ENCODE results near the gene SH2D4B. TPM values are rescaled to one million over a fixed set of nuclear protein-coding genes. Genes with fewer than 3 reads are reported as not detected.

The SH2D4B gene
- total RNA-seq, 8 experiments from 2014 or later, result 0.14 to 1.1 (median 0.29) TPM

DNA sequence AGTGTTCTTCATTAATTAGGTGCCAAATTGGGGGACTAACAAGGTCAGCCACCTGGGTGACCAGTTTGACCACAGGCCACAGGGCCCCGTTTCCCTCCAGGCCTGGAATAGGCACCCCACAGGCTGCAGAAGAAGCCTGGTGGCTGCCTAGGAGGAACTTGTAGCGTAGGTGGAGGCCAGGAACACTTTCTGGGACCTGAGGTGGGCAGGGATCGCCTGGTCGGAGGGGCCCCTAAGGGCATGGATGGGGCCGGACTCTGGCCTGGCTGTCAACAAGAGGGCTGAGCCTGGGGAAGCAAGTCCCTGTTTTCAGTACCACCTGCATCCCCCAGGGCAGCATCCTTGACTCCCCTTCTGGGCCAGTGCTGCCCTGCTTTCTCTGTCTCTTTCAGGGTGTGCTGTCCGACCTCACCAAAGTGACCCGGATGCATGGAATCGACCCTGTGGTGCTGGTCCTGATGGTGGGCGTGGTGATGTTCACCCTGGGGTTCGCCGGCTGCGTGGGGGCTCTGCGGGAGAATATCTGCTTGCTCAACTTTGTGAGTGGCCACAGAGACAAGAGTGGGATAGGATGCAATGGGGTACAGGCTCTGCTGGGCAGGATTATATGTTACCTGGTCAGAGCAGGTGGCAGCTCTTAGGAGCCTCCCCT, 30.7 kb upstream of the SH2D4B start:
- no peak for ATAC-seq (replicated peaks in 6 of 8)
- WGBS, 10 experiments, result 40 to 100% (median 93%) methylated on average over 1 to 5 of the region's 13 CpGs; no CpG with 5 or more reads in 4 of the 10 experiments
- Histone ChIP-seq H3K27ac (no peak overlapping the region), H3K4me3 (no peak overlapping the region), H3K4me1 (replicated peaks in 1 of 2) (peaks cover 0 to 14% of the 10 kb centered on the region in 2 donors)
- in situ Hi-C loops (cut with MboI; ENCODE audit: low pct_unique_long_range_greater_than_20kb in 2 of 9, low sequenced_read_pairs in 9 of 9, unreplicated experiment in 9 of 9), result loop anchor here in 2 of 9 experiments (10.0 to 25.0 kb wide), 2 partner anchors 52 to 120 kb away; partner anchors contain the start of gene TSPAN14 (in 1 of the 2)

DNA sequence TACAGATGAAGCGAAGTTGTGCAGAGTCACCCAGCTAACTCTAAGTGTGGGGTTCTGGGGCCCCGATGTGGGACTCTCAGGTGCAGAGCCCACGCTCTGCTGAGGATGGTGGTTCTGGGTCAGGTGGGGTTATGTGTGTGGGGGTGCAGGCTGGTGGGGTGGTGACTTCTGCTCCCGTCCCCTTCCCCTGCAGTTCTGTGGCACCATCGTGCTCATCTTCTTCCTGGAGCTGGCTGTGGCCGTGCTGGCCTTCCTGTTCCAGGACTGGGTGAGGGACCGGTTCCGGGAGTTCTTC, 28.6 kb upstream of the SH2D4B start:
- no peak for ATAC-seq (replicated peaks in 6 of 8)
- Histone ChIP-seq H3K27ac (no peak overlapping the region), H3K4me3 (no peak overlapping the region), H3K4me1 (replicated peaks in 1 of 2) (peaks cover 0 to 5% of the 10 kb centered on the region in 2 donors)
- 100% methylated on average over 1 to 2 of the region's 8 CpGs; no CpG with 5 or more reads in 8 of the 10 experiments for WGBS, 10 experiments
- in situ Hi-C loops (cut with MboI; ENCODE audit: low pct_unique_long_range_greater_than_20kb in 2 of 9, low sequenced_read_pairs in 9 of 9, unreplicated experiment in 9 of 9), result loop anchor here in 2 of 9 experiments (10.0 to 25.0 kb wide), 2 partner anchors 54 to 122 kb away; partner anchors contain the start of gene TSPAN14 (in 1 of the 2)

GRCh38 chr10:80509403-80510161, 28.1 kb upstream of the SH2D4B start:
- in situ Hi-C loops (cut with MboI; ENCODE audit: low pct_unique_long_range_greater_than_20kb in 2 of 9, low sequenced_read_pairs in 9 of 9, unreplicated experiment in 9 of 9), result loop anchor here in 2 of 9 experiments (10.0 to 25.0 kb wide), 2 partner anchors 55 to 122 kb away; partner anchors contain the start of gene TSPAN14 (in 1 of the 2)
- peaks cover 0 to 4% of the 10 kb centered on the region in 2 donors for H3K4me1 ChIP-seq (replicated peaks in 1 of 2)
- 89 to 90% methylated on average over 2 to 15 of the region's 18 CpGs; no CpG with 5 or more reads in 8 of the 10 experiments for WGBS, 10 experiments
- peak in 3 of 8 experiments; percentile 37 to 49 (median 40) for ATAC-seq (replicated peaks in 6 of 8)
- no peak overlapping the region for H3K27ac ChIP-seq
- no peak overlapping the region for H3K4me3 ChIP-seq

DNA sequence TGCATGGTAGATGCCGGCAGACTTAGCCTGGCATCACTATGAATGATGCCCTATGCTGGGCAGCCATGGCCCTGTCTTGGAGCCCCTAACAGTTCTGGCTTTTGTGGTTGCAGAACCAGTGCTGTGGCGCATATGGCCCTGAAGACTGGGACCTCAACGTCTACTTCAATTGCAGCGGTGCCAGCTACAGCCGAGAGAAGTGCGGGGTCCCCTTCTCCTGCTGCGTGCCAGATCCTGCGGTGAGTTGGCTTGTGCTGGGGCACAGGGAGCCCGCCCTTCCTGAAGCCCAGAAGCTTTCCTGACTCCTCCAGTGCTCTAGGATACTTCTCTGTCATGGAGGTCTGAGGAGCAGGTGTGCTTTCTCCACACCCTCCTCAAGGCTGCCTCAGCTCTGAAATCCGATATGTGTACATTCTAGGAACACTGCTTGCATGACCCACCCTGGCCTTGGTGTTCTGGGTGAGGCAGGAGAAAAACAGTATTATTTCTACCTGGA, 25.6 kb upstream of the SH2D4B start:
- peak in 1 of 8 experiments; percentile 40 for ATAC-seq (replicated peaks in 6 of 8)
- Histone ChIP-seq H3K27ac (no peak overlapping the region), H3K4me1 (replicated peaks in 1 of 2) (no peaks in the 10 kb centered on the region), H3K4me3 (no peak overlapping the region)
- WGBS, 10 experiments, result 79 to 100% (median 88%) methylated on average over 1 to 5 of the region's 10 CpGs; no CpG with 5 or more reads in 4 of the 10 experiments
- in situ Hi-C loops (cut with MboI; ENCODE audit: low pct_unique_long_range_greater_than_20kb in 2 of 9, low sequenced_read_pairs in 9 of 9, unreplicated experiment in 9 of 9), result loop anchor here in 1 of 9 experiments (25.0 kb wide), 1 partner anchor 125 kb away; no protein-coding TSS in a partner anchor

DNA sequence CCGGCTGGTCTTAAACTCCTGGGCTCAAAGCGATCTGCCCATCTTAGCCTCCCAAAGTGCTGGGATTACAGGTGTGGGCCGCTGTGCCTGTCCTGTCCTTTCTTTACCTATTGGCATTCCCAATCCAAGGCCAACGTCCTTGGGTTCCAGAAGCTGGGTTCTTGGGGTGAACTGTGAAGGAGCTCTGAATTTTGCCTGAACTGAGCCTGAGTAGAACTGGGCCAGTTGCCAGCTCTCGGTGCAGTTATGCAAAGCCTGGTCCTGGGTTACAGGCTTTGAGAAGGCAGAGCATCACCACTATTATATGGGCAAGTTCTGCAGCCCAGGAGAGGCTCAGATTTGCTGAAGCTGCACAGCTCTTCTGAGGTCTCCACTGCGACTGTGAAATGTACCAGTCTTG, 24.6 kb upstream of the SH2D4B start:
- no peaks in the 10 kb centered on the region for H3K4me1 ChIP-seq (replicated peaks in 1 of 2)
- no peak overlapping the region for H3K4me3 ChIP-seq
- H3K27ac ChIP-seq, result no peak overlapping the region
- 69 to 100% (median 88%) methylated on average over 1 to 4 of the region's 6 CpGs; no CpG with 5 or more reads in 5 of the 10 experiments for WGBS, 10 experiments
- in situ Hi-C loops (cut with MboI; ENCODE audit: low pct_unique_long_range_greater_than_20kb in 2 of 9, low sequenced_read_pairs in 9 of 9, unreplicated experiment in 9 of 9), result loop anchor here in 1 of 9 experiments (25.0 kb wide), 1 partner anchor 126 kb away; no protein-coding TSS in a partner anchor
- ATAC-seq (replicated peaks in 6 of 8), result peak in 1 of 8 experiments; percentile 17

DNA sequence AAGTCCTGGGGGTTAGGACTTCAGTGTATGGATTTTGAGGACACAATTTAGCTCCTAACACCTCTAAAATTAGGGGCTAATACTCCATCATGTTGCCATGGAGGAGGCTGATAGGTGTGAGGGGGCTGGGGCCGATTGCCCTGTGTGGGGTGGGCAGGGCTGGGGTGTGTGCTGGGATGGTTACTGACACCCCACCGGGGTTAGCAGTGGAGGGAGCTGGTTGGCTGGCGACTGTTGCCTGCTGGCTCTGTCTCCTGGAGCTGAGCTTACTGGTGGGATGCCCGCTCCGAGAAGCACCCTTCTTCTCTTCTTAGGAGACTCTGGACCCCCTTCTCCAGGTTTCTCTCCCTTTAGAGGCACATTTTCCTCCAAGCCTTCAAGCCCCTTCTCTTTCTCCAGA, 22.2 kb upstream of the SH2D4B start:
- in situ Hi-C loops (cut with MboI; ENCODE audit: low pct_unique_long_range_greater_than_20kb in 2 of 9, low sequenced_read_pairs in 9 of 9, unreplicated experiment in 9 of 9), result loop anchor here in 1 of 9 experiments (25.0 kb wide), 1 partner anchor 128 kb away; no protein-coding TSS in a partner anchor
- Histone ChIP-seq H3K4me3 (no peak overlapping the region), H3K27ac (no peak overlapping the region), H3K4me1 (replicated peaks in 1 of 2) (no peaks in the 10 kb centered on the region)
- ATAC-seq (replicated peaks in 6 of 8), result no peak
- WGBS, 10 experiments, result 80% methylated on average over 1 of the region's 5 CpGs; no CpG with 5 or more reads in 8 of the 10 experiments

DNA sequence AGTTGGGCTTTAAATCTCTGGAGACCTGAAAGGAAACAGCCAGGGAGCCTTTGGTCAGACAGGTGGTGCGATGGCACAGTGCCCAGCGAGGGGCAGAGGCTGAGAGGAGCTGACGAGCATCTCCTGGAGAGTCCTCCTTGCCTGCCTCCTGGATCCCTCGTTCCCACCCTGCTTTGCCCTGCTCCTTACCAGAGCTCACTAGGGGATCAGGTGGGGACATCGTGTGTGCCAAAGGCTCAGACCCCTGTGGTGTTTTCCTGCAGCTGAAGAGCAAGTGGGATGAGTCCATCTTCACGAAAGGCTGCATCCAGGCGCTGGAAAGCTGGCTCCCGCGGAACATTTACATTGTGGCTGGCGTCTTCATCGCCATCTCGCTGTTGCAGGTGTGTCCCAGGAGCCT, 21.8 kb upstream of the SH2D4B start:
- H3K4me1 ChIP-seq (replicated peaks in 1 of 2), result no peaks in the 10 kb centered on the region
- WGBS, 10 experiments, result 88 to 100% (median 96%) methylated on average over 1 to 10 of the region's 12 CpGs; no CpG with 5 or more reads in 4 of the 10 experiments
- no peak overlapping the region for H3K4me3 ChIP-seq
- in situ Hi-C loops (cut with MboI; ENCODE audit: low pct_unique_long_range_greater_than_20kb in 2 of 9, low sequenced_read_pairs in 9 of 9, unreplicated experiment in 9 of 9), result loop anchor here in 1 of 9 experiments (25.0 kb wide), 1 partner anchor 129 kb away; no protein-coding TSS in a partner anchor
- H3K27ac ChIP-seq, result no peak overlapping the region
- no peak for ATAC-seq (replicated peaks in 6 of 8)

DNA sequence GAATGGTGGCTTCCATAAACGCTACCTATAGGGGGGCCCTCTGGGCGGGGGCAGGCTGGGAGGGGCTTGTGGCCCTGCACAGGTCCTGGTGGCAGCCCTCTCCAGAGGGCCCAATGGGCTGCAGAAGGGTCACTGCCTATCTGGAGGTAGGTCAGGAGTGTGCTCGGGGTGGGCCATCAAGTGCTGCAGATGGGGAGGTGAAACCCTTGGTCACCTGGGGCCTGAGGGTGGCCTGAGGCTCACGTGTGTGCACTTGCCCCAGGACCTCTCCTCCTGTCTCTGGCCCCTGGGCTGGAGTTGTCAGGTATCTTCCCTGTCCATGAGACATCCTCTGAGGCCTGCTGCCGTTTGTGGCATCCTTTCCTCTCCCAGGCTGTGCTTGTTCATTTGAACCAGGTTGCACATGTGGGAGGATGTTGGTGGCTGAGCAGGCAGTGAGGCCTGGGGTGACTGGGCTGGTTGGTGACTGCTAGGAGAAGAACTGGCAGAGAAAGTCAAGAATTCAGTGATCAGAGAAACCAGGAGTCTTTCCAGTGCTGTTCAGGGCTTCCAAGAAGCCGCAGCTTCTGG, 21.1 kb upstream of the SH2D4B start:
- ATAC-seq (replicated peaks in 6 of 8), result no peak
- H3K27ac ChIP-seq, result no peak overlapping the region
- H3K4me3 ChIP-seq, result no peak overlapping the region
- H3K4me1 ChIP-seq (replicated peaks in 1 of 2), result no peaks in the 10 kb centered on the region
- in situ Hi-C loops (cut with MboI; ENCODE audit: low pct_unique_long_range_greater_than_20kb in 2 of 9, low sequenced_read_pairs in 9 of 9, unreplicated experiment in 9 of 9), result loop anchor here in 1 of 9 experiments (25.0 kb wide), 1 partner anchor 129 kb away; no protein-coding TSS in a partner anchor
- 20 to 100% (median 80%) methylated on average over 1 to 3 of the region's 6 CpGs; no CpG with 5 or more reads in 3 of the 10 experiments for WGBS, 10 experiments

GRCh38 chr10:80517416-80518142, 20.1 kb upstream of the SH2D4B start:
- in situ Hi-C loops (cut with MboI; ENCODE audit: low pct_unique_long_range_greater_than_20kb in 2 of 9, low sequenced_read_pairs in 9 of 9, unreplicated experiment in 9 of 9), result loop anchor here in 1 of 9 experiments (25.0 kb wide), 1 partner anchor 130 kb away; no protein-coding TSS in a partner anchor
- ATAC-seq (replicated peaks in 6 of 8), result no peak
- H3K4me1 ChIP-seq (replicated peaks in 1 of 2), result no peaks in the 10 kb centered on the region
- no peak overlapping the region for H3K4me3 ChIP-seq
- H3K27ac ChIP-seq, result no peak overlapping the region
- 23 to 100% (median 83%) methylated on average over 1 to 5 of the region's 21 CpGs; no CpG with 5 or more reads in 4 of the 10 experiments for WGBS, 10 experiments

DNA sequence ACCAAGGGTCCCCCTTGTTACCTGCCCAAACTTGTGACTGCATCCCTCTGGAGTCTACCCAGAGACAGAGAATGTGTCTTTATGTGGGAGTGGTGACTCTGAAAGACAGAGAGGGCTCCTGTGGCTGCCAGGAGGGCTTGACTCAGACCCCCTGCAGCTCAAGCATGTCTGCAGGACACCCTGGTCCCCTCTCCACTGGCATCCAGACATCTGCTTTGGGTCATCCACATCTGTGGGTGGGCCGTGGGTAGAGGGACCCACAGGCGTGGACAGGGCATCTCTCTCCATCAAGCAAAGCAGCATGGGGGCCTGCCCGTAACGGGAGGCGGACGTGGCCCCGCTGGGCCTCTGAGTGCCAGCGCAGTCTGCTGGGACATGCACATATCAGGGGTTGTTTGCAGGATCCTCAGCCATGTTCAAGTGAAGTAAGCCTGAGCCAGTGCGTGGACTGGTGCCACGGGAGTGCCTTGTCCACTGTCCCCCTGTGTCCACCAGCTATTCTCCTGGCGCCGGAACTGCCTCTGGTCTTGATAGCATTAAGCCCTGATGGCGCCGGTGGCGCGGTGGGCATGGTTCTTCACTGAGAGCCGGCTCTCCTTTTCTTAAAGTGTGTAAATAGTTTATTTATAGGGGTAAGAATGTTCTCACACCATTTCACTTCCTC, 19.4 kb upstream of the SH2D4B start:
- H3K4me1 ChIP-seq (replicated peaks in 1 of 2), result no peaks in the 10 kb centered on the region
- no peak overlapping the region for H3K27ac ChIP-seq
- WGBS, 10 experiments, result 90 to 100% (median 95%) methylated on average over 1 to 4 of the region's 17 CpGs; no CpG with 5 or more reads in 6 of the 10 experiments
- no peak for ATAC-seq (replicated peaks in 6 of 8)
- in situ Hi-C loops (cut with MboI; ENCODE audit: low pct_unique_long_range_greater_than_20kb in 2 of 9, low sequenced_read_pairs in 9 of 9, unreplicated experiment in 9 of 9), result loop anchor here in 1 of 9 experiments (25.0 kb wide), 1 partner anchor 131 kb away; no protein-coding TSS in a partner anchor
- no peak overlapping the region for H3K4me3 ChIP-seq

- Histone ChIP-seq H3K4me3 (no peak overlapping the region), H3K4me1 (replicated peaks in 1 of 2) (no peaks in the 10 kb centered on the region), H3K27ac (no peak overlapping the region)
- in situ Hi-C loops (cut with MboI; ENCODE audit: low pct_unique_long_range_greater_than_20kb in 2 of 9, low sequenced_read_pairs in 9 of 9, unreplicated experiment in 9 of 9), result loop anchor here in 1 of 9 experiments (25.0 kb wide), 1 partner anchor 132 kb away; no protein-coding TSS in a partner anchor
- WGBS, 10 experiments, result 0 to 100% (median 90%) methylated on average over 1 to 4 of the region's 7 CpGs; no CpG with 5 or more reads in 6 of the 10 experiments
- peak in 3 of 8 experiments; percentile 87 to 95 (median 92) for ATAC-seq (replicated peaks in 6 of 8)
Measured at GRCh38 chr10:80518807-80519360, 18.8 kb upstream of the SH2D4B start.
